H1 (cell line): Measurements from ENCODE around the gene RAN. TPM values are rescaled to one million over a fixed set of nuclear protein-coding genes. Genes with fewer than 3 reads are reported as not detected.

Experiments used
- CTCF ChIA-PET: fragments of 300-600 bp; sonication (Branson Sonifier 250); formaldehyde crosslinking; loops from one replicate; lab custom pipeline; 2021; ENCODE audit not compliant: partially characterized antibody; lab: Charles Lee
- POLR2A ChIA-PET: fragments of 300-600 bp; sonication (Branson Sonifier 250); formaldehyde crosslinking; loops from one replicate; lab custom pipeline; 2021; ENCODE audit warnings: inconsistent platforms; ENCODE audit not compliant: partially characterized antibody; lab: Charles Lee
- DNase-seq, 2 experiments: peaks; one replicate each; pipeline versions ENCODE4 v3.0.0 to v3.0.0-alpha.2; 2010 to 2022; ENCODE audit warnings: low spot score in 2 of 2, low read depth in 1 of 2, mixed read lengths in 1 of 2
- FAIRE-seq: peaks from 2 replicates; lab custom pipeline; 2011; peaks lifted over from hg19 to GRCh38; lab: Jason Lieb, UNC
- H2AFZ ChIP-seq: 2 replicates; pipeline ENCODE4 v1.8.1; 2012; ENCODE audit warnings: low read length, inconsistent platforms
- H2AK5ac ChIP-seq: 2 replicates; pipeline ENCODE4 v1.6.1; 2013; ENCODE audit warnings: low read depth, low read length
- H2BK120ac ChIP-seq: replicated peaks from 2 replicates; pipeline ENCODE3; 2013; ENCODE audit warnings: low read depth, low read length, inconsistent platforms
- H2BK12ac ChIP-seq: 2 replicates; pipeline ENCODE4 v1.6.1; 2013; ENCODE audit warnings: low read depth, low read length
- H2BK15ac ChIP-seq: 2 replicates; pipeline ENCODE4 v1.6.1; 2013; ENCODE audit warnings: low read length
- H2BK20ac ChIP-seq: 2 replicates; pipeline ENCODE4 v1.6.1; 2013; ENCODE audit warnings: low read length
- H2BK5ac ChIP-seq: 2 replicates; pipeline ENCODE4 v1.6.1; 2013; ENCODE audit warnings: low read depth, low read length
- H3K14ac ChIP-seq: 2 replicates; pipeline ENCODE4 v1.6.1; 2013; ENCODE audit warnings: inconsistent platforms; ENCODE audit not compliant: insufficient read length
- H3K18ac ChIP-seq: 2 replicates; pipeline ENCODE4 v1.6.1; 2013; ENCODE audit warnings: low read length; ENCODE audit errors: extremely low read depth
- H3K23ac ChIP-seq: 2 replicates; pipeline ENCODE4 v1.6.1; 2013; ENCODE audit warnings: inconsistent platforms; ENCODE audit not compliant: insufficient read length
- H3K23me2 ChIP-seq: 2 replicates; pipeline ENCODE4 v1.6.1; 2013; ENCODE audit warnings: low read depth, low read length
- H3K27ac ChIP-seq: 2 replicates; pipeline ENCODE4 v1.6.1; 2011; ENCODE audit warnings: low read depth, low read length, inconsistent platforms
- H3K27me3 ChIP-seq, 4 experiments: replicated peaks in 1 of 4; 1 replicate in 1 of 4; 2 replicates in 3 of 4; pipeline versions ENCODE4 v1.6.1 to v1.8.1; 2011 to 2013; ENCODE audit warnings: low read length in 3 of 4, mild to moderate bottlenecking in 3 of 4, inconsistent platforms in 2 of 4, mixed read lengths in 2 of 4, moderate library complexity in 1 of 4; ENCODE audit not compliant: control insufficient read depth in 3 of 4, insufficient read depth in 3 of 4; ENCODE audit errors: extremely low read depth in 1 of 4
- H3K36me3 ChIP-seq, 4 experiments: 2 replicates each; pipeline versions ENCODE4 v1.6.1 to v1.8.1; 2011 to 2013; ENCODE audit warnings: mild to moderate bottlenecking in 4 of 4, low read length in 3 of 4, moderate library complexity in 2 of 4, control low read depth in 1 of 4, inconsistent platforms in 1 of 4; ENCODE audit not compliant: insufficient read depth in 4 of 4, control insufficient read depth in 2 of 4
- H3K4ac ChIP-seq: replicated peaks from 2 replicates; pipeline ENCODE3; 2013; ENCODE audit warnings: low read length, low read depth, mixed read lengths, inconsistent platforms; ENCODE audit not compliant: insufficient read length
- H3K4me1 ChIP-seq, 4 experiments: replicated peaks in 1 of 4; 1 replicate in 1 of 4; 2 replicates in 3 of 4; pipeline versions ENCODE4 v1.6.1 to v1.8.1; 2011 to 2013; ENCODE audit warnings: low read length in 3 of 4, inconsistent platforms in 2 of 4, mixed read lengths in 1 of 4; ENCODE audit not compliant: insufficient read depth in 4 of 4, control insufficient read depth in 3 of 4
- H3K4me2 ChIP-seq, 2 experiments: 2 replicates each; pipeline versions ENCODE4 v1.6.1 to v1.8.1; 2011 to 2013; ENCODE audit warnings: low read depth in 2 of 2, low read length in 2 of 2, control low read depth in 1 of 2, inconsistent platforms in 1 of 2, mild to moderate bottlenecking in 1 of 2; ENCODE audit not compliant: insufficient read depth in 1 of 2
- H3K4me3 ChIP-seq, 4 experiments: fragments of 200-600, 300-600 bp in 1 of 4; sonication (generic), shearing (Covaris generic), sonication (Bioruptor Twin) in 1 of 4; 2 replicates each; pipeline versions ENCODE4 v1.5.1 to v1.8.1; 2011 to 2016; ENCODE audit warnings: low read length in 4 of 4, low read depth in 3 of 4, control low read depth in 2 of 4, inconsistent platforms in 2 of 4, mild to moderate bottlenecking in 2 of 4, mixed read lengths in 1 of 4, moderate library complexity in 1 of 4; ENCODE audit not compliant: insufficient read depth in 2 of 4; ENCODE audit errors: extremely low read depth in 1 of 4
- H3K56ac ChIP-seq: replicated peaks from 2 replicates; pipeline ENCODE3; 2013; ENCODE audit warnings: low read depth, mild to moderate bottlenecking, mixed read lengths, low read length, inconsistent platforms; ENCODE audit not compliant: insufficient read length
- H3K79me1 ChIP-seq: 2 replicates; pipeline ENCODE4 v1.6.1; 2013; ENCODE audit warnings: low read depth, low read length, control low read depth
- H3K79me2 ChIP-seq, 2 experiments: 2 replicates each; pipeline versions ENCODE4 v1.6.1 to v1.8.1; 2012 to 2013; ENCODE audit warnings: low read length in 2 of 2, mild to moderate bottlenecking in 2 of 2, inconsistent platforms in 1 of 2; ENCODE audit not compliant: insufficient read depth in 2 of 2, control insufficient read depth in 1 of 2
- H3K9ac ChIP-seq, 4 experiments: replicated peaks in 1 of 4; 1 replicate in 1 of 4; 2 replicates in 3 of 4; pipeline versions ENCODE4 v1.6.1 to v1.8.1; 2011 to 2013; ENCODE audit warnings: low read depth in 3 of 4, low read length in 3 of 4, control low read depth in 2 of 4, mild to moderate bottlenecking in 2 of 4, moderate library complexity in 2 of 4, inconsistent platforms in 1 of 4; ENCODE audit errors: extremely low read depth in 1 of 4
- H3K9me3 ChIP-seq, 2 experiments: 2 replicates each; pipeline versions ENCODE4 v1.6.1 to v1.8.1; 2012 to 2013; ENCODE audit warnings: mild to moderate bottlenecking in 2 of 2, moderate library complexity in 2 of 2, control low read depth in 1 of 2, inconsistent platforms in 1 of 2, low read depth in 1 of 2, low read length in 1 of 2, mixed read lengths in 1 of 2; ENCODE audit not compliant: insufficient read depth in 2 of 2
- H4K20me1 ChIP-seq, 2 experiments: replicated peaks in 1 of 2; 2 replicates each; pipeline versions ENCODE3 to v1.8.1; 2011 to 2013; ENCODE audit warnings: inconsistent platforms in 2 of 2, low read length in 2 of 2, mild to moderate bottlenecking in 1 of 2; ENCODE audit not compliant: insufficient read depth in 2 of 2, control insufficient read depth in 1 of 2
- H4K5ac ChIP-seq: 2 replicates; pipeline ENCODE4 v1.6.1; 2013; ENCODE audit warnings: low read length, low read depth, mixed read lengths, inconsistent platforms; ENCODE audit not compliant: insufficient read length
- H4K8ac ChIP-seq: 2 replicates; pipeline ENCODE4 v1.8.0; 2013; ENCODE audit warnings: mild to moderate bottlenecking, moderate library complexity, low read length, inconsistent platforms; ENCODE audit not compliant: insufficient read depth; ENCODE audit errors: extremely low read depth
- H4K91ac ChIP-seq: replicated peaks from 2 replicates; pipeline ENCODE3; 2013; ENCODE audit warnings: low read length, mixed read lengths, inconsistent platforms; ENCODE audit not compliant: insufficient read length
- BRCA1 ChIP-seq: IDR thresholded peaks from 2 replicates; pipeline ENCODE4 v1.6.1; 2012; ENCODE audit warnings: low read depth, low read length, improper control_type of control experiment
- CBX5 ChIP-seq: fragments of 300-800, 300-1000 bp; sonication (generic); IDR thresholded peaks from 2 replicates; pipeline ENCODE4 v1.7.1; 2016; ENCODE audit warnings: antibody characterized with exemption, low read length, low read depth
- EGR1 ChIP-seq: IDR thresholded peaks from 2 replicates; pipeline ENCODE4 v1.6.1; 2011; ENCODE audit warnings: low read depth, low read length, borderline replicate concordance
- GTF2F1 ChIP-seq: IDR thresholded peaks from 2 replicates; pipeline ENCODE4 v1.6.1; 2012; ENCODE audit warnings: low read depth, low read length, improper control_type of control experiment, borderline replicate concordance
- HDAC6 ChIP-seq: IDR thresholded peaks from one replicate; pipeline ENCODE4 v1.7.1; 2012; ENCODE audit warnings: low read depth, mild to moderate bottlenecking, inconsistent platforms, low read length, moderate library complexity
- MAFK ChIP-seq: IDR thresholded peaks from 2 replicates; pipeline ENCODE4 v1.6.1; 2012; ENCODE audit warnings: low read depth, mild to moderate bottlenecking, improper control_type of control experiment, low read length
- SP1 ChIP-seq: IDR thresholded peaks from 2 replicates; pipeline ENCODE4 v1.6.1; 2011; ENCODE audit warnings: low read depth, low read length
- TAF1 ChIP-seq: IDR thresholded peaks from 2 replicates; pipeline ENCODE4 v1.6.1; 2011; ENCODE audit warnings: mild to moderate bottlenecking, low read depth, low read length
- ZNF274 ChIP-seq: IDR thresholded peaks from 2 replicates; pipeline ENCODE4 v1.7.0; 2012; ENCODE audit warnings: low read length, borderline replicate concordance; ENCODE audit errors: extremely low read depth
- WGBS, 2 experiments: shearing (Covaris generic) in 1 of 2; methylation state at CpG; one replicate each; pipeline versions ENCODE4 v1.1.6 to v1.1.7; 2013 to 2015; ENCODE audit warnings: low lambda C conversion rate in 2 of 2, mixed read lengths in 2 of 2, inconsistent platforms in 1 of 2, low coverage in 1 of 2, missing lambda C conversion rate in 1 of 2; ENCODE audit not compliant: insufficient replicate concordance in 2 of 2, insufficient coverage in 1 of 2, insufficient read length in 1 of 2; ENCODE audit errors: extremely low coverage in 1 of 2, missing lambda C conversion rate in 1 of 2; 5-methylcytosine and 5-hydroxymethylcytosine counted together
- polyA plus RNA-seq, 7 experiments: library from polyadenylated mRNA; depleted of rRNA in 3 of 7; stranded (reverse) in 5 of 7; unstranded in 2 of 7; fragments of >200 nt in 5 of 7; fragments of 200-250 nt in 2 of 7; gene quantifications; 1 replicate in 5 of 7; 2 replicates in 1 of 7; 4 replicates in 1 of 7; pipeline versions ENCODE4 v1.2.1 to v1.2.3, GENCODE V29; 2011 to 2013; ENCODE audit warnings: missing spikeins in 2 of 7, mixed read lengths in 2 of 7
- total RNA-seq: library from RNA; stranded (reverse); fragmentation: NEBNext Ultra II Directional; extraction: Animal tissue kit (Norgen Biotek cat#: 25700); gene quantifications from 2 replicates; pipeline ENCODE4 v1.2.1, GENCODE V29; 2021
- TF ChIP-seq, protein P1 (sequence below): IDR thresholded peaks from 2 replicates; pipeline ENCODE4 v1.6.1; 2011; ENCODE audit warnings: low read length, improper control_type of control experiment
- TF ChIP-seq, protein P2 (sequence below): IDR thresholded peaks from 2 replicates; pipeline ENCODE4 v1.6.1; 2012; ENCODE audit warnings: inconsistent platforms

The RAN gene
- total and polyA plus RNA-seq, 2 of the 8 experiments (the other 6 are each of a cell fraction or from before 2014, with no cell fraction given) = 2,064 to 2,203 TPM

DNA sequence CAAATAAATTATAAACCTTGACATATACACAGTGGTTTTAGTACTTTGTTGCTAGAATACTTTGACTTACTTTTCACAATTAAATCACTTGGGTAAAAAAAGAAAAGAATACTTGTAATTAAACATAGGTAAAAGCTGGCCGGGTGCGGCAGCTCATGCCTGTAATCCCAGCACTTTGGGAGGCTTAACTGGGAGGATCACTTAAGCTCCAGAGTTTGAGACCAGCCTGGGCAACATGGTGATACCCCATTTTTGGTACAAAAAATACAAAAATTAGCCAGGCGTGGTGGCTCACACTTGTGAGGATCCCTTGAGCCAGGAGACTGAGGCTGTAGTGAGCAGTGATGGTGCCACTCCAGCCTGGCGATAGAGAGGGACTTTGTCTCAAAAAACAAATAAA, 40.6 kb upstream of the RAN start:
- H3K4ac ChIP-seq = no peak overlapping the region
- H3K9ac ChIP-seq = no peak overlapping the region
- no peak for DNase-seq
- H2BK5ac ChIP-seq = no peak overlapping the region
- no peaks in the 10 kb centered on the region for H3K27me3 ChIP-seq
- H3K14ac ChIP-seq = no peak overlapping the region
- H3K79me2 ChIP-seq = peaks cover 0 to 53% of the 10 kb centered on the region in 2 experiments; a peak in 1 of 4 replicates
- no peak overlapping the region for H3K23ac ChIP-seq
- no peak overlapping the region for H2AK5ac ChIP-seq
- POLR2A ChIA-PET = interaction anchor here (0.6 to 3.2 kb wide), 7 partner anchors 8 to 45 kb away, joined by 3 to 14 read pairs (median 4); partner anchors contain the start of gene STX2
- no peak overlapping the region for H3K4me2 ChIP-seq
- H4K91ac ChIP-seq = no peak overlapping the region
- H4K8ac ChIP-seq = no peak overlapping the region
- peaks cover 7% of the 10 kb centered on the region for H3K79me1 ChIP-seq
- H2BK120ac ChIP-seq = no peak overlapping the region
- H3K9me3 ChIP-seq = no peaks in the 10 kb centered on the region
- 93% methylated on average over 4 of the region's 4 CpGs; no CpG with 5 or more reads in 1 of the 2 experiments for WGBS, 2 experiments
- no peak overlapping the region for H4K5ac ChIP-seq
- H3K36me3 ChIP-seq = no peaks in the 10 kb centered on the region
- TF ChIP-seq, protein P1, sequence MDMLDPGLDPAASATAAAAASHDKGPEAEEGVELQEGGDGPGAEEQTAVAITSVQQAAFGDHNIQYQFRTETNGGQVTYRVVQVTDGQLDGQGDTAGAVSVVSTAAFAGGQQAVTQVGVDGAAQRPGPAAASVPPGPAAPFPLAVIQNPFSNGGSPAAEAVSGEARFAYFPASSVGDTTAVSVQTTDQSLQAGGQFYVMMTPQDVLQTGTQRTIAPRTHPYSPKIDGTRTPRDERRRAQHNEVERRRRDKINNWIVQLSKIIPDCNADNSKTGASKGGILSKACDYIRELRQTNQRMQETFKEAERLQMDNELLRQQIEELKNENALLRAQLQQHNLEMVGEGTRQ = no peak
- TF ChIP-seq HDAC6 (no peak), CBX5 (no peak), ZNF274 (no peak), GTF2F1 (no peak), MAFK (no peak), TAF1 (no peak), SP1 (no peak), BRCA1 (no peak), EGR1 (no peak)
- TF ChIP-seq, protein P2, sequence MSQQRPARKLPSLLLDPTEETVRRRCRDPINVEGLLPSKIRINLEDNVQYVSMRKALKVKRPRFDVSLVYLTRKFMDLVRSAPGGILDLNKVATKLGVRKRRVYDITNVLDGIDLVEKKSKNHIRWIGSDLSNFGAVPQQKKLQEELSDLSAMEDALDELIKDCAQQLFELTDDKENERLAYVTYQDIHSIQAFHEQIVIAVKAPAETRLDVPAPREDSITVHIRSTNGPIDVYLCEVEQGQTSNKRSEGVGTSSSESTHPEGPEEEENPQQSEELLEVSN = no peak
- TF ChIP-seq, all 59 proteins: peak for 0
- Histone ChIP-seq H3K18ac (no peak overlapping the region), H2BK15ac (no peak overlapping the region), H3K4me3 (no peak overlapping the region), H3K23me2 (no peaks in the 10 kb centered on the region), H2AFZ (no peak overlapping the region), H4K20me1 (no peaks in the 10 kb centered on the region), H2BK12ac (no peak overlapping the region), H3K27ac (no peak overlapping the region), H2BK20ac (no peak overlapping the region), H3K4me1 (peaks cover 5 to 24% (median 13%) of the 10 kb centered on the region in 4 experiments), H3K56ac (no peak overlapping the region)
- FAIRE-seq = no peak
- CTCF ChIA-PET = interaction anchor here (0.6 to 6.3 kb wide), 4 partner anchors 11 to 526 kb away, joined by 3 to 33 read pairs (median 4); no protein-coding TSS in a partner anchor
